Ovary (tissue), 9 donors: Measurements from ENCODE around the gene SPATA31C1. TPM values are rescaled to one million over a fixed set of nuclear protein-coding genes. Genes with fewer than 3 reads are reported as not detected.

Source experiments
- DNase-seq, 5 donors: peaks; one replicate each; pipeline ENCODE4 v3.0.0-alpha.2; 2019 to 2020
- H3K27ac ChIP-seq, 2 donors: fragments of 200-600 bp; one replicate each; pipeline versions ENCODE4 v1.5.1 to v1.8.0; 2019 to 2022
- H3K27me3 ChIP-seq: fragments of 200-600 bp; one replicate; pipeline ENCODE4 v1.8.0; 2022
- H3K36me3 ChIP-seq: fragments of 200-600 bp; sonication (generic); one replicate; pipeline ENCODE4 v1.5.1; 2019
- H3K4me1 ChIP-seq: one replicate; pipeline ENCODE4 v1.8.1; 2013; ENCODE audit warnings: mild to moderate bottlenecking, moderate library complexity; ENCODE audit not compliant: insufficient read depth
- H3K4me3 ChIP-seq: fragments of 200-600 bp; sonication (generic); one replicate; pipeline ENCODE4 v1.5.1; 2017
- H3K9me3 ChIP-seq, 2 donors: fragments of 200-600 bp in 1 of 2; sonication (generic) in 1 of 2; one replicate each; pipeline versions ENCODE4 v1.5.1 to v1.8.1; 2013 to 2019; ENCODE audit warnings: mild to moderate bottlenecking in 1 of 2, moderate library complexity in 1 of 2
- EP300 ChIP-seq: sonication (generic); formaldehyde crosslinking; IDR thresholded peaks from one replicate; pipeline ENCODE4 v1.6.1; 2017; ENCODE audit warnings: antibody characterized with exemption
- POLR2A ChIP-seq: fragments of 450-650 bp; IDR thresholded peaks from one replicate; pipeline ENCODE4 v1.6.1; 2017; ENCODE audit warnings: antibody characterized with exemption, mild to moderate bottlenecking, moderate library complexity
- WGBS, 3 donors: extraction: QIAGEN DNeasy Blood & Tissue Kit in 1 of 3; methylation state at CpG; one replicate each; pipeline versions ENCODE4 v1.1.5 to v1.1.7; 2013 to 2017; 5-methylcytosine and 5-hydroxymethylcytosine counted together
- intact Hi-C, 4 donors: fragments of 100-400 bp; cut with DNase I; formaldehyde crosslinking; loops; one replicate each; pipeline versions ENCODE4 v1.11.0 to v1.15.1; 2022 to 2023
- polyA plus RNA-seq, 2 donors: library from polyadenylated mRNA; stranded (reverse); fragments of 200-250 nt in 1 of 2; fragments of 350-450 nt in 1 of 2; fragmentation: Illumina TruSeq in 1 of 2; extraction: RNeasy Lipid Tissue Mini Kit (QIAGEN cat#74804) in 1 of 2; gene quantifications; one replicate each; pipeline ENCODE4 v1.2.3, GENCODE V29; 2013 to 2014
- total RNA-seq, 7 donors: library from RNA; depleted of rRNA in 2 of 7; stranded (reverse); fragments of >200 nt in 2 of 7; fragmentation: NEBNext Ultra II Directional in 3 of 7; extraction: Animal tissue kit (Norgen Biotek cat#: 25700) in 3 of 7; gene quantifications; one replicate each; pipeline versions ENCODE4 v1.1.0 to v1.2.4, GENCODE V29; 2016 to 2023
- TF ChIP-seq, protein P1 (sequence below), 3 donors: fragments of 450-650 bp in 2 of 3; fragments of 200-600 bp in 1 of 3; IDR thresholded peaks; one replicate each; pipeline versions ENCODE4 v1.5.1 to v1.8.0; 2016 to 2022; ENCODE audit warnings: antibody characterized with exemption in 3 of 3, mild to moderate bottlenecking in 1 of 3
- donor health status: DM: no; HTN: no; CAD: no; lungs with moderate emphysema.
- donor health status: DM: no; HTN: no; CAD: no.
- donor health status: Bipolar disorder and iron deficiency.
- donor health status: DM: yes; HTN: yes; CAD: no.
- donor health status: DM: no; HTN: no; CAD: no.
- donor health status: DM: yes; HTN: yes; CAD: no.

The SPATA31C1 gene
- total and polyA plus RNA-seq, 9 donors = not detected

DNA sequence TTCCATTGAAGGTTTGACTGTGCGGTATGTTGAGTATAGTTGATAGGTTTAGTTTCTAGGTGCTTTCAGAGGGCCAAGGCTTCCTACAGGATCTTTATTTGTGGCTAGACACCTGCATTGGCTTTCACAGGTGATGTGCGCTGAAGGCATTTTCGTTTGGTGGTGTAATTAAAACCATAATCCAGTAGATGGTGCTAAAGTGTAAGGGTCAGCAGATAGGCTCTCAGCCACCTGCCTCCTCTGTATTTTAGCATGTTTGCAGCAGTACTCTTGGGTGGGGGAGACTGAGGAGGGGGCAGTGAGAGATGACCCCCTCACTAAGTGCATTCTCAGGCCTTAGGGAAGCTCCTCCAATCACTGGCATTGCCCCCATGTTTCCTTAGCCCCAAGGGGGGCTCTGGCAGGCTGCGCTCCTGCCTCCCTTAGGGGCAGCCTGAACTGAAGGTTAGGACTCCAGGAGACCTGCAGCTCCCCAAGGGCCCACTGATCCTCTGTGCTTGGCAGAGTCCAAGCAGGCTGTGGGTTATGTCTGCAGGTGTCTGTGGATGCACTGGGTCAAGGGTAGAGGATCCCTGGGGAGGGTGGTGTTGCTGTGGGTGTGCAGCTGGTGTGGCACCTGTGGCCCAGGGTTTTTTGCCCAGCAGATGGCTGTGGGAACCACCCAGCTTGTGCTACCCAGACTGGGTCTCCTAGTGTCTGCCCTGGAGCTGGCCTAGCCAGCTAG, 33.2 kb downstream of the SPATA31C1 start:
- intact Hi-C loops = no loop called here
- H3K4me3 ChIP-seq = no peak overlapping the region
- H3K27me3 ChIP-seq = no peaks in the 10 kb centered on the region
- TF ChIP-seq, protein P1, sequence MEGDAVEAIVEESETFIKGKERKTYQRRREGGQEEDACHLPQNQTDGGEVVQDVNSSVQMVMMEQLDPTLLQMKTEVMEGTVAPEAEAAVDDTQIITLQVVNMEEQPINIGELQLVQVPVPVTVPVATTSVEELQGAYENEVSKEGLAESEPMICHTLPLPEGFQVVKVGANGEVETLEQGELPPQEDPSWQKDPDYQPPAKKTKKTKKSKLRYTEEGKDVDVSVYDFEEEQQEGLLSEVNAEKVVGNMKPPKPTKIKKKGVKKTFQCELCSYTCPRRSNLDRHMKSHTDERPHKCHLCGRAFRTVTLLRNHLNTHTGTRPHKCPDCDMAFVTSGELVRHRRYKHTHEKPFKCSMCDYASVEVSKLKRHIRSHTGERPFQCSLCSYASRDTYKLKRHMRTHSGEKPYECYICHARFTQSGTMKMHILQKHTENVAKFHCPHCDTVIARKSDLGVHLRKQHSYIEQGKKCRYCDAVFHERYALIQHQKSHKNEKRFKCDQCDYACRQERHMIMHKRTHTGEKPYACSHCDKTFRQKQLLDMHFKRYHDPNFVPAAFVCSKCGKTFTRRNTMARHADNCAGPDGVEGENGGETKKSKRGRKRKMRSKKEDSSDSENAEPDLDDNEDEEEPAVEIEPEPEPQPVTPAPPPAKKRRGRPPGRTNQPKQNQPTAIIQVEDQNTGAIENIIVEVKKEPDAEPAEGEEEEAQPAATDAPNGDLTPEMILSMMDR (IDR thresholded peaks at IDR 0.05) = no peak
- TF ChIP-seq EP300 (no peak), POLR2A (no peak)
- no peak overlapping the region for H3K27ac ChIP-seq
- 79 to 85% (median 84%) methylated on average over 4 of the region's 4 CpGs for WGBS, 3 donors
- no peaks in the 10 kb centered on the region for H3K36me3 ChIP-seq
- DNase-seq = no peak
- H3K4me1 ChIP-seq = no peaks in the 10 kb centered on the region
- H3K9me3 ChIP-seq = peaks cover 0 to 4% of the 10 kb centered on the region in 2 donors

- intact Hi-C loops = no loop called here
Measured at GRCh38 chr9:87954230-87954629, 36.5 kb downstream of the SPATA31C1 start.

DNA sequence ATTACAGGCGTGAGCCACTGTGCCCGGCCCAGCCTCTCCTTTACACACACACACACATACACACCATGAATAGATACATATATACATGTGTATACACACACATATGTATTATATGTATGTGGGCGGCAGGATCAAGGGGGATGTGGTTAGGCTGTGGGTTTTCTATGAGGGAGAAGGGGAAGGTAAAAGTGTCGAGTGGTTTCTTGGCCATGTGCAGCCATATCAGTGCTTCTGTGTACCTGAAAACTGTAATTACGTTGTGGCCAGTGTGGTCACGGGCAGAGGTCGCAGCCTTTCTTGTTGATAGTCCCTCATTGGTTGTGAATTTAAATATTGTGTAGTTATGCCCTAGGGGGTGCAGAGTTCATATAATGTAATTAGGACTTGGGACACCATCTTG, 40.1 kb downstream of the SPATA31C1 start:
- 92 to 96% (median 95%) methylated on average over 7 of the region's 7 CpGs for WGBS, 3 donors
- DNase-seq = no peak
- Histone ChIP-seq H3K4me1 (peaks cover 2% of the 10 kb centered on the region), H3K36me3 (no peaks in the 10 kb centered on the region), H3K27me3 (no peaks in the 10 kb centered on the region), H3K4me3 (no peak overlapping the region), H3K27ac (no peak overlapping the region), H3K9me3 (no peaks in the 10 kb centered on the region)
- TF ChIP-seq POLR2A = no peak
- TF ChIP-seq EP300 = no peak
- TF ChIP-seq, protein P1 (IDR thresholded peaks at IDR 0.05) = no peak
- intact Hi-C loops = no loop called here

More at GRCh38 chr9:87954230-87954629, 36.5 kb downstream of the SPATA31C1 start:
- DNase-seq = no peak
- H3K27ac ChIP-seq = no peak overlapping the region
- WGBS, 3 donors = 91 to 93% (median 91%) methylated on average over 3 of the region's 3 CpGs
- no peaks in the 10 kb centered on the region for H3K27me3 ChIP-seq
- H3K4me3 ChIP-seq = no peak overlapping the region
- peaks cover 0 to 4% of the 10 kb centered on the region in 2 donors for H3K9me3 ChIP-seq
- H3K36me3 ChIP-seq = no peaks in the 10 kb centered on the region
- TF ChIP-seq EP300 (no peak), POLR2A (no peak)
- TF ChIP-seq, protein P1 (IDR thresholded peaks at IDR 0.05) = no peak
- no peaks in the 10 kb centered on the region for H3K4me1 ChIP-seq

GRCh38 chr9:87958591-87958990, 40.8 kb downstream of the SPATA31C1 start:
- no peak overlapping the region for H3K27ac ChIP-seq
- no peaks in the 10 kb centered on the region for H3K36me3 ChIP-seq
- H3K4me1 ChIP-seq = peaks cover 2% of the 10 kb centered on the region
- 93 to 97% (median 94%) methylated on average over 1 of the region's 1 CpG for WGBS, 3 donors
- no peaks in the 10 kb centered on the region for H3K9me3 ChIP-seq
- TF ChIP-seq EP300 (no peak), POLR2A (no peak)
- TF ChIP-seq, protein P1 (IDR thresholded peaks at IDR 0.05) = no peak
- intact Hi-C loops = no loop called here
- H3K4me3 ChIP-seq = no peak overlapping the region
- DNase-seq = no peak
- H3K27me3 ChIP-seq = no peaks in the 10 kb centered on the region
